Fibroblast of lung (primary cell): ENCODE results near the gene EPHB3.

Experiments used
- CTCF ChIP-seq, 2 donors: IDR thresholded peaks in 1 of 2; conservative IDR thresholded peaks in 1 of 2; 1 replicate in 1 of 2; 2 replicates in 1 of 2; pipeline ENCODE4 v1.5.1; 2011 to 2012; ENCODE audit warnings: low read length in 2 of 2, control low read depth in 1 of 2, inconsistent platforms in 1 of 2, low read depth in 1 of 2, mild to moderate bottlenecking in 1 of 2
- EZH2 ChIP-seq: IDR thresholded peaks from 2 replicates; pipeline ENCODE4 v1.5.1; 2012; ENCODE audit warnings: low read length, control low read depth, mild to moderate bottlenecking; ENCODE audit errors: missing control alignments

GRCh38 chr3:184592371-184593219 lies 31.0 kb downstream of the EPHB3 start:
- TF ChIP-seq CTCF (conservative IDR thresholded peaks at IDR 0.05 in 1 of 2, IDR thresholded peaks at IDR 0.05 in 1 of 2; ENCODE audit: low read depth in 1 of 2, low read length in 2 of 2) (no peak), EZH2 (no peak)
